HG03066 (cell line): Measurements from ENCODE around the gene MAMLD1.

Experiments
- ATAC-seq: cut with Tn5 transposase; IDR thresholded peaks from one replicate; pipeline ENCODE4 v1.9.1; 2021; ENCODE audit warnings: low read depth; ENCODE audit not compliant: unreplicated experiment

Gene MAMLD1

GRCh38 chrX:150377005-150377404 is 13.9 kb downstream of the MAMLD1 start:
- no peak for ATAC-seq

- ATAC-seq: no peak
These were observed 41.9 kb downstream of the MAMLD1 start for GRCh38 chrX:150405006-150405405.

DNA sequence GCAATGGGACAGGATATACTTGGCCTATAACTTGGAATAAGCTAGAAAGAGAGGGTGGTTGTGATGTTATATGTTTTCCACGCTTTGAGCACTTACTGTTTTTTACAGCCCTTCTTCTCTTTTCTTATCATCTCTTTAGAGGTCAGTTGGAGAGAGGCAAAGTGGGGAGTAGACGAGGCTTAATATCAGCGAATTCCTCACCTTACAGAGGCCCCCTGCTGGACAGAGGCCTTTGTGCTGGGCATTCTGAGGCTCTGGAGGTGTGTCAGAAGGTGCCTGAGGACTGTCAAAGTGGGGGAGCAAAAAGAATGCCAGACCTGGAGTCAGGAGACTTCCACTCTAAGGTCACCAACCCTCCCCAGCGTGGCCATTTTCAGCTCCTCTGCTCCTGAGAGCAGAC is 42.5 kb downstream of the MAMLD1 start:
- no peak for ATAC-seq

- ATAC-seq: no peak
These were observed 43.5 kb downstream of the MAMLD1 start for GRCh38 chrX:150406596-150406995.

- no peak for ATAC-seq
These were observed 44.9 kb downstream of the MAMLD1 start for GRCh38 chrX:150408007-150408406.

GRCh38 chrX:150408561-150408960 is 45.4 kb downstream of the MAMLD1 start:
- no peak for ATAC-seq

GRCh38 chrX:150409486-150409885 is 46.4 kb downstream of the MAMLD1 start:
- no peak for ATAC-seq

GRCh38 chrX:150409964-150410363 is 46.8 kb downstream of the MAMLD1 start:
- no peak for ATAC-seq

DNA sequence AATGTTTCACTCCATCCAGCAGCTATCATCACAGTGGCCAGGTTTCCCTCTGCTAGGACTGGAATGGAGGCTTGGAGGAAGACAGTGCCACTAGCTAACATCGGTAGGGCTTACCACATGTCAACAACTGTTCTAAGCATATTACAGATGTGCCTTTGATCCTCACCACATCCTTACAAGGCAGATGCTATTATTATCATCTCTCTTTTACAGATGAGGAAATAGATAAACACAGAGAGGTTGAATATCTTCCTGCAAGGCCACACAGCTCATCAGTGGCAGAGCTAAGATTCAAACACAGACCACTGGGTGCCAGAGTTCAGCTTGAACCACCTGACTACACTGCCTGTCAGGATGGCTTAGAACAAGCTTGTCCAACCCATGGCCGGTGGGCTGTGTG is 47.4 kb downstream of the MAMLD1 start:
- no peak for ATAC-seq

DNA sequence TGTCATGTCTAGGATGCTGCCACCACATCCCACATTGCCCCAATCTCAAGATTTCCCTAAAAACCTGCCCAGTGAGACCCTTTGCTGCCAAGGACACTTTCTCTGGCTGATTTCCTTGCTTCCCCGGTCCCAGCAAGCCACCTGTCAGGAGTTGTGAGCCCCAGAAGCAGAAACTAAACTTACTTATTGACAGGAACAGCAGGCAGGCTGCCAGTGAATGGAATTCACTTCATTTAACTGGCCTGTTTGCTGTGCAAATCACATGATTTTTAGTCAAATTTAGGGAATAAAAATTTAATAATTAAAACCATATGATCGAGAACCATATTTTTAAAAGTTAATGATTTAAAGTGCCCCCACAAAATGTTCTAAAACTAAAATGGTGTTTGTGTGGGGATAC is 48.5 kb downstream of the MAMLD1 start:
- no peak for ATAC-seq

- no peak for ATAC-seq
These were observed 51.1 kb downstream of the MAMLD1 start for GRCh38 chrX:150414228-150414627.

DNA sequence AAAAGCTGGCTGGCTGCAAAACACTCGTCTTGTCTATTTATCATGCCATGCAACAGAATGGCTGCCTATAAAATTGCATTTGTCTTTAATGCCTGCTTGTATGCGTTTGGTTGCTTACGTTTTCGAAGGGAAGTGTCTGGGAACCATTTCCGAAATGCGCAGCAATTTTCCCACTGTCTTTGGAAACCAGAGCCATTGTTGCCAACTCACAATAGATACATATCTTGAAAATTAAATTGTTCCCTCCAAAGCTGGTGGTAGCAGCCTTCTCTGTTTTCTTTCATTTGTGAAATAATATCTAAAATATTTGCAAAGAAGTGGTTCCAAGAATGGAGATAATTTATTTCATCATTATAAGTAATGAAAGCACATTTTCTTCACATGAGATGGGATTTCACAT is 53.4 kb downstream of the MAMLD1 start:
- no peak for ATAC-seq

DNA sequence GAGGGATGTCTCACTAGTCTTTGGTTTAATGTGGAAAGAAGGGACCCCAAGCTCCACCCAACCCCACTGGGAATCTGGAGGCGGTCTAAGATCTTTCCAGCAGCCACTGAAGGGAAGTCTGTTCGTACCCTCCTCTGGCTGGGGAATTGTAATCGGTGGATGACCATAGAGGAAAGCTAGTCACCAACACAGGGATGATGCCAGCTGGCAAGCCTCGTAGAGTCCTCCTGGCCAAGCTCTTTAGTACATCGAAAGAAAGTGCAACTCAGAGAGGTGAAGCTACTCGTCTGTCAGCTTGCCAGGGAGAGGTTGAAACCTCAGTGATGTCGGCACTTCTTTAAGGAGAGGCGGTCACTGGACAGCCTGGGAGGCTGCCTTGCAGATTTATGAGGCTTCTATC is 58.7 kb downstream of the MAMLD1 start:
- ATAC-seq: no peak

- no peak for ATAC-seq
These were observed 66.5 kb downstream of the MAMLD1 start for GRCh38 chrX:150429594-150429993.

DNA sequence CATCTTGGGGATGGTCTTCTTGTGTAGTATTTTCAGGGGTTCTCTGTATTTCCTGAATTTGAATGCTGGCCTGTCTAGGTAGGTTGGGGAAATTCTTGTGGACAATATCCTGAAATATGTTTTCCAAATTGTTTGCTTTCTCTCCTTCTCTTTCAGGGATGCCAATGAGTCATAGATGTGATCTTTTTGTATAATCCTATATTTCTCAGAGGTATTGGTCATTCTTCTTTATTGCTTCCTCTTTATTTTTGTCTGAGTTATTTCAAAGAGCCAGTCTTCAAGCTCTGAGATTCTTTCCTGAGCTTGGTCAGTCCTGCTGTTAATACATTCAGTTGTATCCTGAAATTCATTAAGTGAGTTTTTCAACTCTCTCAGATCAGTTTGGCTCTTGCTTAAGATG is 73.1 kb downstream of the MAMLD1 start:
- ATAC-seq: no peak

DNA sequence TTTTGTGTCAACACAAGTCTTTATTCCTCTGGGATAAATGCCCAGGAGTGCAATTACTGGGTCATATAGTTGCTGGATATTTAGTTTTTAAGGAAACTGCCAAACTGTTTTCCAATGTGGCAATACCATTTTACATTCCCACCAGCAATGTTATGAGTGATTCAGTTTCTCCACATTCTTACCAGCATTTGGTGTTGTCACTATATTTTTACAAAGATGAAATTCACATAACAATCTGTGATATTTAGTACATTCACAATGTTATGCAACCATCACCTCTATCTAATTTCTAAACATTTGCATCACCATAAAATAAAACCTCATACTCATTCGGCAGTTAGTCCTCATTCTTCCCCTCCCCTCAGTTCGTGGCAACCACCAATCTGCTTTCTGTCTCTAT is 75.0 kb downstream of the MAMLD1 start:
- no peak for ATAC-seq

GRCh38 chrX:150446151-150446550 is 83.0 kb downstream of the MAMLD1 start:
- no peak for ATAC-seq

GRCh38 chrX:150446995-150447394 is 83.9 kb downstream of the MAMLD1 start:
- no peak for ATAC-seq

DNA sequence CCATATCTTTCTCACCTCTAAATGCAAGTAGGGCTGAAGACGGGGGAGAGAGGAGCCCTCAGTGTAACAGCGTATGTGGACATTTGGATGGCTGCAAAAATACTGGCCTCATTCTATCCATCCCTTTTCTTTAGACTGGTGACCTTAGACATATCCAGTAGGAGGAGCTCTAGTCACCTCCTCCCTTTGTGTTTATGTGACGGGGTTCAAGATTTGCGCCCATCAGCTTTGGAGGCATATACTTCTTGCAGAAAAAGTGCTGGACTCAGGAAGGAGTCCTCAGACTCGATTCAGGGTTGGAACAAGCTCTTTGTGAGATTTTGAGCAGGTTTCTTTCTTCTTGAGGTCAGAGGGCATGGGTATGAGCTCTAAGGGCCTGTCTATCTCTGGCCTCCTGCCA is 86.2 kb downstream of the MAMLD1 start:
- ATAC-seq: no peak

- no peak for ATAC-seq
These were observed 87.5 kb downstream of the MAMLD1 start for GRCh38 chrX:150450519-150451177.

DNA sequence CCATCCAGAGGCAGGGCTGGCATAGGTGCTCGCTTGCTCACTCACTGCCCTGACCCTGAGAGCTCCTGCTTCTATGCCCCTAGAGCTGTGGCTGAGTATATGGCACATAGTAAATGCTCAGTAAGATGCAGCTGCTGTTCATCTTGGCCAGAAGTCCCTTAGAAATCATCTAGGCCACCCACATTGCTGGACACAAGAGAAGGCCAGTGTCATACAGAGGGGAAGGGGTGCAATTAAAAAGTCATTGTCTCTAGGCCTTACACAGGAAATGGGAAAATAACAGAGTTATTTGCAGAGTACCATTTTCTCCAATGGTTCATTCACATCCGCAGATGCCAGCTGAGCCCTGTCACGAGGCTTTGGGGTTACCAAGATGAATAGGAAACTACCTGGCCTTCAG is 88.8 kb downstream of the MAMLD1 start:
- ATAC-seq: no peak

- no peak for ATAC-seq
These were observed 91.0 kb downstream of the MAMLD1 start for GRCh38 chrX:150454083-150454482.
